DOHH2 (cell line): Measurements from ENCODE around the gene CFAP74.

Source experiments
- EZH2phosphoT487 ChIP-seq: fragments of 200-600 bp; sonication (generic); IDR thresholded peaks from 2 replicates; pipeline ENCODE4 v1.6.1; 2017; ENCODE audit warnings: borderline replicate concordance, mild to moderate bottlenecking, antibody characterized with exemption, low read length, moderate library complexity, mixed read lengths
- TF ChIP-seq, protein P1 (sequence below): fragments of 200-600 bp; sonication (generic); IDR thresholded peaks from one replicate; pipeline ENCODE4 v1.5.1; 2014; ENCODE audit warnings: antibody characterized with exemption, mild to moderate bottlenecking, low read depth, low read length; ENCODE audit not compliant: poor library complexity, severe bottlenecking

DNA sequence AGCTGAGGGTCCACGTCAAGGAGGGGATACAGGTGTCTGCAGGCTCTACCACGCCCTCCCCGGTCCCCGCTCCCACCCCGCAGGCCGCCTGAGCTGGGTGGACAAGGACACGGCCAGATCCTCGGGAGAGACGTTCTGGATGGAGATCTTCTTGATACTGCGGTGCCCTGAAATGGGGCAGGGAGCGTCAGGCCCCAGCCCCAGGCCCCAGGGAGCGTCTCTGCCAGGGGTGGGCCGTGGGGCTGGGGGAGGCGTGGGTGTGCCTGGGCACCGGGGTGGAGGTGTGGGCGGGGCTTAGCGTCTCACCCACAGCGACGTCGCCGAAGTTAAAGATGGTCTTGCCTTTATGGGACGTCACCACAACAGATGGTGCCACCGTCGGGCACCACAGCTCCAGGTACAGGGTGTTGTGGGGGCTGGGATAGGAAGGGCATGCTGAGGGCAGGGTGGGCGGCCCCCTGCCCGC is 77.2 kb downstream of the CFAP74 start:
- TF ChIP-seq, protein P1, sequence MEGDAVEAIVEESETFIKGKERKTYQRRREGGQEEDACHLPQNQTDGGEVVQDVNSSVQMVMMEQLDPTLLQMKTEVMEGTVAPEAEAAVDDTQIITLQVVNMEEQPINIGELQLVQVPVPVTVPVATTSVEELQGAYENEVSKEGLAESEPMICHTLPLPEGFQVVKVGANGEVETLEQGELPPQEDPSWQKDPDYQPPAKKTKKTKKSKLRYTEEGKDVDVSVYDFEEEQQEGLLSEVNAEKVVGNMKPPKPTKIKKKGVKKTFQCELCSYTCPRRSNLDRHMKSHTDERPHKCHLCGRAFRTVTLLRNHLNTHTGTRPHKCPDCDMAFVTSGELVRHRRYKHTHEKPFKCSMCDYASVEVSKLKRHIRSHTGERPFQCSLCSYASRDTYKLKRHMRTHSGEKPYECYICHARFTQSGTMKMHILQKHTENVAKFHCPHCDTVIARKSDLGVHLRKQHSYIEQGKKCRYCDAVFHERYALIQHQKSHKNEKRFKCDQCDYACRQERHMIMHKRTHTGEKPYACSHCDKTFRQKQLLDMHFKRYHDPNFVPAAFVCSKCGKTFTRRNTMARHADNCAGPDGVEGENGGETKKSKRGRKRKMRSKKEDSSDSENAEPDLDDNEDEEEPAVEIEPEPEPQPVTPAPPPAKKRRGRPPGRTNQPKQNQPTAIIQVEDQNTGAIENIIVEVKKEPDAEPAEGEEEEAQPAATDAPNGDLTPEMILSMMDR = no peak
- no peak for TF ChIP-seq EZH2phosphoT487
